ENCODE data around the gene PROB1. TPM values are rescaled to one million over a fixed set of nuclear protein-coding genes. Genes with fewer than 3 reads are reported as not detected.
A peak's percentile ranks its signal among the peaks of the same experiment; 100 is the strongest.

The PROB1 gene
- total and polyA plus RNA-seq, 9 of the 15 experiments (the other 6 are each of a cell fraction or from before 2014, with no cell fraction given): 0.01 to 1.8 (median 0.47) TPM

GRCh38 chr5:139385061-139386049 lies 9.5 kb downstream of the PROB1 start (continued):
- no peak for TF ChIP-seq RBM34 (IDR thresholded peaks at IDR 0.05; ENCODE audit: borderline replicate concordance, insufficient read depth, low read length)
- no peak for TF ChIP-seq ZNF41 (CRISPR knock-in tag; conservative IDR thresholded peaks at IDR 0.05)
- TF ChIP-seq, protein P1, sequence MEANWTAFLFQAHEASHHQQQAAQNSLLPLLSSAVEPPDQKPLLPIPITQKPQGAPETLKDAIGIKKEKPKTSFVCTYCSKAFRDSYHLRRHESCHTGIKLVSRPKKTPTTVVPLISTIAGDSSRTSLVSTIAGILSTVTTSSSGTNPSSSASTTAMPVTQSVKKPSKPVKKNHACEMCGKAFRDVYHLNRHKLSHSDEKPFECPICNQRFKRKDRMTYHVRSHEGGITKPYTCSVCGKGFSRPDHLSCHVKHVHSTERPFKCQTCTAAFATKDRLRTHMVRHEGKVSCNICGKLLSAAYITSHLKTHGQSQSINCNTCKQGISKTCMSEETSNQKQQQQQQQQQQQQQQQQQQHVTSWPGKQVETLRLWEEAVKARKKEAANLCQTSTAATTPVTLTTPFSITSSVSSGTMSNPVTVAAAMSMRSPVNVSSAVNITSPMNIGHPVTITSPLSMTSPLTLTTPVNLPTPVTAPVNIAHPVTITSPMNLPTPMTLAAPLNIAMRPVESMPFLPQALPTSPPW (CRISPR knock-in tag; IDR thresholded peaks at IDR 0.05): no peak
- no peak for TF ChIP-seq NCOA2 (IDR thresholded peaks at IDR 0.05; ENCODE audit: partially characterized antibody in 2 of 2)
- TF ChIP-seq RERE (CRISPR knock-in tag; IDR thresholded peaks at IDR 0.05; ENCODE audit: borderline replicate concordance): no peak
- TF ChIP-seq, protein P2, sequence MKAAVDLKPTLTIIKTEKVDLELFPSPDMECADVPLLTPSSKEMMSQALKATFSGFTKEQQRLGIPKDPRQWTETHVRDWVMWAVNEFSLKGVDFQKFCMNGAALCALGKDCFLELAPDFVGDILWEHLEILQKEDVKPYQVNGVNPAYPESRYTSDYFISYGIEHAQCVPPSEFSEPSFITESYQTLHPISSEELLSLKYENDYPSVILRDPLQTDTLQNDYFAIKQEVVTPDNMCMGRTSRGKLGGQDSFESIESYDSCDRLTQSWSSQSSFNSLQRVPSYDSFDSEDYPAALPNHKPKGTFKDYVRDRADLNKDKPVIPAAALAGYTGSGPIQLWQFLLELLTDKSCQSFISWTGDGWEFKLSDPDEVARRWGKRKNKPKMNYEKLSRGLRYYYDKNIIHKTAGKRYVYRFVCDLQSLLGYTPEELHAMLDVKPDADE (conservative IDR thresholded peaks at IDR 0.05; ENCODE audit: control insufficient read depth, low read depth, low read length): no peak
- no peak for TF ChIP-seq HDAC3 (IDR thresholded peaks at IDR 0.05; ENCODE audit: borderline replicate concordance, partially characterized antibody)
- no peak for TF ChIP-seq PHF20 (IDR thresholded peaks at IDR 0.05; ENCODE audit: partially characterized antibody)
- 0 out of 2 replicates have a peak, but pooled peaks have one; percentile 40 for TF ChIP-seq ATF7 (IDR thresholded peaks at IDR 0.05)
- no peak for TF ChIP-seq PTRF (tag; IDR thresholded peaks at IDR 0.05)
- TF ChIP-seq ZBTB9 (CRISPR knock-in tag; IDR thresholded peaks at IDR 0.05): no peak
- TF ChIP-seq FOXM1 (IDR thresholded peaks at IDR 0.05; ENCODE audit: low read depth): no peak; the same call in 1 of the 2 replicates
- no peak for TF ChIP-seq FOXM1 (CRISPR knock-in tag; IDR thresholded peaks at IDR 0.05; ENCODE audit: low read depth)
- TF ChIP-seq ZNF282 (CRISPR knock-in tag; IDR thresholded peaks at IDR 0.05): no peak
- TF ChIP-seq FOXJ3 (CRISPR knock-in tag; IDR thresholded peaks at IDR 0.05): no peak
- TF ChIP-seq POLR2B (IDR thresholded peaks at IDR 0.05; ENCODE audit: low read depth, partially characterized antibody): peak; percentile 19
- peak; percentile 22; the same call in 1 of the 2 replicates for TF ChIP-seq NFIC (IDR thresholded peaks at IDR 0.05)
- no peak for TF ChIP-seq ZNF778 (CRISPR knock-in tag; IDR thresholded peaks at IDR 0.05)
